Hematopoietic multipotent progenitor cell (in vitro differentiated cells): ENCODE data around the gene PLA2G4F. TPM values are rescaled to one million over a fixed set of nuclear protein-coding genes. Genes with fewer than 3 reads are reported as not detected.

Experiments
- DNase-seq, 3 donors: peaks; one replicate each; pipeline ENCODE4 v3.0.0-alpha.2; 2011 to 2015; ENCODE audit warnings: low read depth in 2 of 3, low spot score in 2 of 3
- total RNA-seq: library from RNA; depleted of rRNA; stranded (reverse); fragments of >200 nt; gene quantifications from one replicate; pipeline ENCODE4 v1.2.3, GENCODE V29; 2012

Gene PLA2G4F
- total RNA-seq, 1 donor, result not detected

DNA sequence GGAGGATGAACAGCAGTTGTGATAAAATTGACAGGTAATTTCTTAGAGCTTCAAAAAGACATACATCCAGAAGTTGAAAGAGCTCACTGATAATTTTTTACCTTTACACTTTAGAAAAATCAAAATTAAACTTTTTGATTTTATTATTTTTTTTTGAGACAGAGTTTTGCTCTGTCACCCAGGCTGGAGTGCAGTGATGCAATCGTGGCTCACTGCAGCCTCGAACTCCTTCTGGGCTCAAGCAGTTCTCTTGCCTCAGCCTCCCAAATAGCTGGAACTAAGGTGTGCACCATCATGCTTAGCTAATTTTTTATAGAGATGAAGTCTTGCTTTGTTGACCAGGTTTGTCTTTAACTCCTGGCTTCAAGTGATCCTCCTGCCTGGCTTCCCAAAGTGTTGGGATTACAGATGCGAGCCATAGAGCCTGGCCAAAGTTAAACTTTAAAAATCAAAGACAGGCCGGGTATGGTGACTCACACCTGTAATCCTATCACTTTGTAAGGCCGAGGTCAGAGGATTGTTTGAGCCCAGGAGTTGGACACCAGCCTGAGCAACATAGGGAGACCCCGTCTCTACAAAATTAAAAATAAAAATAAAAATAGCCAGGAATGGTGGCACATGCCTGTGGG is 21.7 kb downstream of the PLA2G4F start:
- DNase-seq, result no peak

DNA sequence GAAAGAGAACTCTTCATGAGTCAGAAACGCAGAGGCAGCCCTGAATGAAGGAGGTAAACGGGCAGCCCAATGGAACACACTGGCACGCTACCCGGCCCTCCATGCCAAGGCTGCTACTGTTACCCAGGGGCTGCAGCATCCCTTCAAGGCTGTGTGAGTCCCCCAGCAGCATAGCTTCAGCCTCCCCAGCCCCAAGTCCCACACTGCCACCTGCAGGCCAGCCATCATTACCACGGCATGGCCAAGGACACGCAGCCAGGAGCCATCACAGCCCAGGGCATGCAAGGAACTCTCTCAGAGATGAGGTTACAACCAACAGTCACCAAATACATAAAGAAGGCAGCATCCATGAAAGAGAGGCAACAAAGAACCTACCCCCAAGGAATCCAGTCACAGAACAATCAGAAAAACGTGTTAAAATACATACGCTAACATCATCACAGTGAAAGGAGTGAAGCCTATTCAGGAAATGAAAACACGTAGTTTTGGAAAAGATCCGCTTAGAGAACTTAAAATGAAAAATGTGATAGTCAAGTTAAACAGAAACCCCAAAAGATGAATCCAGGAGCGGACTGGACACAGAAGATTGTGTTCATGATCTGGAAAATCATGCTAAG is 22.4 kb downstream of the PLA2G4F start:
- DNase-seq, result peak in 2 of 3 donors; percentile 55 to 79

DNA sequence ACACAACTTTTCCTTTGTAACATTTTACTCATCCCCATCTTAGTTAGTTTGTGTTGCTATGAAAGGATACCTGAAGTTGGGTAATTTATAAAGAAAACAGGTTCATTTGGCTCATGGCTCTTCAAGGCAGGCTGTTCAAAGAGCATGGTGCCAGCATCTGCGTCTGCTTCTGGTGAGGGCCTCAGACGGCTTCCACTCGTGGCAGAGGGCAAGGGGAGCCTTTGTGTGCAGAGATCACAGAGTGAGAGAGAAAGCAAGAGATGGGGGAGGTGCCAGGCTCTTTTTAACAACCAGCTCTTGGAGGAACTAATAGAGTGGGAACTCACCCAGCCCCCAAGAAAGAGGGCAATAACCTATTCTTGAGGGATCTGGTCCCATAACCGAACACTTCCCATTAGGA is 23.1 kb downstream of the PLA2G4F start:
- no peak for DNase-seq

DNA sequence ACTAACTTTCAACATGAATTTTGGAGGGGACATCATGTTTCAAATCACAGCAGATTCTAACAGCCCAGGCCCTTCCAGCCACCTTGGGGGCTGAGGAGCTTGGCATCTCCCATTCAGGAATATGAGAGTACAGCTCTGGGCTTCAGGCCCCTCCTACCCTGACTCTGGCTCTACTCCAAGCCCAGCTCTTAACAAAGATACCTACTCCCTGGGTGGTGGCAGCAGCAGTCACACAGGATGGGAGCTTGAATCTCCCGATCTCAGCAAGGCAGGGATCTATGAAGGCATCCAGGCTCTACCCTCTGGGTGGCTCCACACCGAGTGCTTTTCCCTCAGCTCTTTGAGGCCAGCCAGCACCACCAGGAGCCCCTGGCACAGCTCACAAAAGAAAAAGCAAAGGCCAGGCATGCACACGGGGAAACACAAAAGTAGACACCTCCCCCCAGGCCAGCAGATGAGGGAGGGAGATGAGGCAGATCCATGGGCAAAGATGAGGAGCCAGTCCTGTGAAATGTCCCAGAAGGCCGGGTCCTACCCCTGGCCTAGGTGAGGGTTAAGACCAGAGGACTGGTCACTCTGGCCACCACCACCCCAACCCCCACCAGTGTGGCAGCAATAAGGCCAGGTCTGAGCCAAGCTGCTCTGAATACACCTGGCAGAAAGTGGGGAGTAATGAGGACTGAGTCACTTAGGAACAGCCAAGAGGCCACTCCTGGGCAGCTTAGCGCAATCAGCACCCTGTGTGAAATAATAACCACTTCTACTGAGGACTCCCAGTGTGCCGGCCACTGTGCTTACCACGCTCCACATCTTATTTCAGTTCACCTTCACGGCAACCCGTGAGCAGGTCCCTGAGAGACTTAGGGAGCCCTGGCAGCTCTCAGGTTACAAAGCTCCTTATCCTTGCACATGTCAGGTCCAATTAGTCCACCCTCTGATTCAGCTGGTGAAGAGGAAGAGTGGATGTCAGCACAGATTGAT is 24.3 kb downstream of the PLA2G4F start:
- no peak for DNase-seq

DNA sequence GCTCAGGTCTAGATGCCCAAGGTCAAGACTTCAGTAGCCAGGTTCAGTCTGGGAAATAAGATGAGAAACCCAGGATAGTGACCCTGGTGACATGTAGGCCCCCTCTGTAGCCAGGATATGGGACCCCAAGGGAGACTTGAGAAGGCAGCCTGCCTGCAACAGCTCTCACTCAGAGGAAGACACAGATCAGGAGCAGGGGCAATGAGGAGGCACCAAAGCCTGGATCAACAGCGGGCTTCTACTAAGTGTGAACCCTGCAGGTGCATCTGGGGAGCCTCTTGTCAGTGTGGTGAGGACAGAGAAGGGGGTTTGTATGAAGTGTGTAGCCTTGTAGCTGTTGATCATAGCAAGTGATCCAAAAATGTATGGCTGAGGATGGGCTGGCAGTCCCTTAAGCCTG is 25.4 kb downstream of the PLA2G4F start:
- DNase-seq, result no peak

DNA sequence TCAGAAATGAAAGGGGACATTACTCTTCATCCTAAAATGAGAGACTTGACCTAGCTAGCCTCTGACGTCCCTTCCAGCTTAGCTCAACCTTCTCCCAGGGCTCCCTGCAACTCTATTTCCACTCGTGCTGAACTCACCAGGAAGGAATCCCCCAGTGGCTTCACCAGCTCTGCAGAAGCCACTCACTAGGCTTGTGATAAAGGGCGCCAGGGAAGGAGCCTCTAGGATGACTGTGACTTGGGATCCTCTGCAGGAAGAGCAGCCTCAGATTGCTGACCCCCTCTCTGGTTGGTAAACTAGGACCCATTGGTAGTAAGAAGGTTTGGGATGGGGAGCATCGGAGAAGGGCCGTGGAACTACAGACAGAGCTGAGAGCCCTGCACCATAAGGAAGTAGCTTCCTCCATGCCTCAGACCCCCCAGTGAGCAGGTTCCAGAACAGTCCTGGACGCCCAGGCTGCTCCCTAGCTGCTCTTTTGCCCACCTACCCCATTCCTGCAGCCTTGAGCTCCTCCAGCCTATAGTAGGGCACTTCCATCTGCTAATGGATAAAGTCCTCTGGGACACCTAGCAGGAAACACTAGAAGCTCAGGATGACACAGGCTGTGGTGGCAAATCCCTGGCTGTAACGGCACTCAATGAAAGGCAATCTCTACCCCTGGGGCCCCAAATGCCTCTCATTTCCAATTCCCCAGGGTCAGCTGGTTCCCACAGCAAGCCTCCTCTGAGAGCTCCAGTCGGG is 26.0 kb downstream of the PLA2G4F start:
- no peak for DNase-seq

DNA sequence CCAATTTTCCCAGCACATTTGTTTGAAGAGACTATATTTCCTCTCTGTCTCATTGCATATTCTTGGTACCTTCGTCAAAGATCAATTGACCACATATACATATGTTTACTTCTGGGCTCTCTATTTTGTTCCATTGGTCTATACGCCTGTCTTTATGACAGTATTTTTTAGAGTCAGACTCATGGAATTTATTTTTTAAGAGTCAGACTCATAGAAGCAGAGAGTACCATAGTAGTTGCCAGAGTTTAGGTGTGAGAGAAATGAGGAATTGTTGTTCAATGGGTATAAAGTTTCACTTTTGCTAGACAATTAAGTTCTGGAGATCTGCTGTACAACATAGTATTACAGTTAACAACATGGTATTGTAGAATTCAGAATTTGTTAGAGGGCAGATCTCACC is 27.1 kb downstream of the PLA2G4F start:
- DNase-seq, result no peak

DNA sequence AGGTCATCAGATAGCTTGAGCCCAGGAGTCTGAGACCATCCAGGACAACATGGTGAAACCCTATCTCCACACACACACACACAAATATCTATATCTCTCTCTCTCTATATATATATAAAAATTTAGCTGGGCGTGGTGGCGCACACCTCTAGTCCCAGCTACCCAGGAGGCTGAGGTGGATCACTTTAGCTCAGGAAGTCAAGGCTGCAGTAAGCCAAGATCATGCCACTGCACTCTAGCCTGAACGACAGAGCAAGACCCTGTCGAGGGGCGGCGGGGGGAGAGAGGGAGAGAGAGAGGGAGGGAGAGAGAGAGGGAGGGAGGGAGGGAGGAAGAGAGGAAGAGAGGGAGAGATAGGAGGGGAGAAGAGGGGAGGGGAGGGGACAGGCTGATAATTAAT is 28.0 kb downstream of the PLA2G4F start:
- DNase-seq, result no peak

DNA sequence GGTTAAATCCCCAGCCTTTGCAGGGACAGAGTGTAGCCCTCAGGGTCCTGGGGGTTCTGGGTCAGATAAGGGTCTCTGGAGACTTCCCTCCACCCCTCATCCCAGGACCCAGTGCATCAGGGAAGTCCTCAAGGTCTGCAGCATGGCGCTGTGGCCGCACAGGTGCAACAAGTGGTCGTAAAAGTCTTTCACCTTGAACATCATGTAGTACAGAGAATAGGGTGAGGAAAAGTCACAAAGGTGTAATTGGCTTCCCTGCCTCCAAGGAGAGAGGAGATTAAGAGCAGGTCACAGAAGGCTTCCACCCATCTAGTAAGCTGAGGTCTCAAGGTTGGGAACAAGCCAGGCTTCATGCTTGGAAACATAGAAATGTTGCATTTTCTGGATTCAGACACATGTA is 32.9 kb downstream of the PLA2G4F start:
- DNase-seq, result no peak

DNA sequence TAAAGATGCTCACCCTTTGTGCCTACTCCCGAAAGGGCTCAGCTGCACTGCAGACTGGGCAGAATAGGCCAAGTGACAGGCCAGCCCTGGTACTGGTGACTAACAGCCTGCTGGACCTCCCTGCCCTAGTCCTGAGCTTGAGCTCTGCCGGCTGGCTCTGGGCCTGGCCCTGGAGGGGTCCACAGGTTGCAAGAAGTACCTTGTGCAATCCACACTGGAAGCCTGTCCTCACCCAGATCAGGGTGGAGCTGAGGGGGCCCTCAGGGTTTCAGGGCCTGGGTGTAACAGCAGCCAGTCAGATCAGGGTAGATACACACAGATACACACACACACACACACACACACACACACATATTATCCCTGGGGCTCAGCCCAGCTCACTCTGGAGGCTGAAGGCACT is 34.8 kb downstream of the PLA2G4F start:
- DNase-seq, result no peak

DNA sequence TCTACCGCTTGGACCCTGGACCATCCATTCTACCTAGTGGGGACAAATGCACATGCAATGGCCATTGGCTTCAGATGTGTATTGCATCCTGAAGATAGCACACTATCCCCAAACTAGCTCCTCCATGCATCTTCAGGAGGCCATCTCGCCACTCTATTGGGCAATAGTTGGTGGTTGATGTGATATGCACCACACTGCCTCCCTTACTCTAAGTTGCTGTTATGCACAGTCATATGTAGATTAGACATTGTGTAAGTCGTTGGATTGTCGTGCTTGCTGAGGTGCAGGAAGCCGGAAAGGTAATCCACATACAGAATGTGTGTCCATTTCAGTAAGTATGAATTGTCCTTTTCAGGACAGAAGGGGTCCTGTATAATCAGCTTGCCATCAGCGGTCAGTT is 35.4 kb downstream of the PLA2G4F start:
- no peak for DNase-seq

DNA sequence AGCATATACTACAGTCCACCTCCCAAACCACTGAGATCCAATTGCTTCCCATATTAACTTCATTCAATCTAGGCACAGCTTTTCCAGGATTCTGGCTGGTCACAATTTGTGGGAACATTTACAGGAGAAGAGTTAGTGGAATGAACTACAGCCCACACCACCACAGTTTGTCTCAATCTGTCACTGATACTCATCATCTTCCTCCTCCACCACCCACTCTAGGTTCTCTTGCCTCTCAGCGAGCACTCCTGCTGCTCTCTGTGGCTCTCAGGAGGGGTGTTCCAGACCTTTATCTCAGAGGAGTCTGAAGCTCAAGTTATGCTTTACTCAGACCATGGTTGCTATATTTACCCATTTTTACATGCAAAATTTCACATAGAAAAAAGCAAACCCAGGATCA is 36.2 kb downstream of the PLA2G4F start:
- DNase-seq, result no peak

DNA sequence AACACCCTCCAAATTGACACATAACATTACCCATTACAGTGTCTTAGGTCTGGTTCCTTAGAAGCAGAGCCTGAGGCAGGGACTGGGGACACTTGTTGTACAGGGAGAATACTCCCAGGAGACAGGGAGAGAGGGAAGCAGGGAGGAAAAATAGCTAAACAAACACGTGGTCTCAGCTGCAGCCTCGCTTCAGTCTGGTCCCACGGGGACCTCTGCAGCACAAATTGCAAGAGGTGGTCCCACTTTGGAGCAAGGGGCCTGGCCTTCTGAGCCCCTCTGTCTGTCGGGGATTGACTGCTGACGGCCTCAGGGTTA is 37.0 kb downstream of the PLA2G4F start:
- DNase-seq, result no peak

DNA sequence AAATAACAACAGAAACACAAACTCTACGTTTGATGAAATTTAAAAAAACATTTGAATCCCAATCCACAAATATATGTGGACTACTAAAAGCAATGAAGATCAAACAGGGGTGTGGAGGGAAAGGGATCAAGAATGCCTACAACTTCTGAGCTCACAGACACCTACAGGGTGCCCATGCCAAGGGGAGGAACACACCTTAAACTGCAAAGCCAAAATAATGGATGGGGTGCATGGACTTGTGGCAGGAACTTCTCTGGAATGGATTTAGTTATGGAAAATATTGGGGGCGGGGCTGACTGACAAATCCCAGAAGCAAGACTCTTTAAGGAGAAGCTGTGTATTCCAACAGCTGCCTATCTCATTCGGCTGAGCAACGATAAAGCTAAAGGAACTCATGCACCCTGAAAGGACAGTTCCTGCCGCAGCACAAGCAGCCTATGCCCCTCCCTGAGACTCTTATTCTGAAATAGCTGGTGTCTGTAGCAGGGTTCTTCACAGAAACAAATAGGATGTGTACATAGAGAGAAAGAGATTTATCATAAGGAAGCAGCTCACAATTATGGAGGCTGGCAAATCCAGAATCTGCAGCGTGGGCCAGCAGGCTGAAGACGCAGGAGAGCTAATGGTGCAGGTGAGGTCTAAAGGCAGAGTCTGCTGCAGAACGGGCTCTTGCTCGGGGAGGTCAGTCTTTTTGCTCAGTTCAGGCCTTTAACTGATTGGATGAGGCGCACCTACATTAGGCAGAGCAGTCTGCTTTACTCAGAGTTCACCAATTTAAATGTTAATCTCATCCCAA is 37.6 kb downstream of the PLA2G4F start:
- peak in 1 of 3 donors; percentile 35 for DNase-seq

DNA sequence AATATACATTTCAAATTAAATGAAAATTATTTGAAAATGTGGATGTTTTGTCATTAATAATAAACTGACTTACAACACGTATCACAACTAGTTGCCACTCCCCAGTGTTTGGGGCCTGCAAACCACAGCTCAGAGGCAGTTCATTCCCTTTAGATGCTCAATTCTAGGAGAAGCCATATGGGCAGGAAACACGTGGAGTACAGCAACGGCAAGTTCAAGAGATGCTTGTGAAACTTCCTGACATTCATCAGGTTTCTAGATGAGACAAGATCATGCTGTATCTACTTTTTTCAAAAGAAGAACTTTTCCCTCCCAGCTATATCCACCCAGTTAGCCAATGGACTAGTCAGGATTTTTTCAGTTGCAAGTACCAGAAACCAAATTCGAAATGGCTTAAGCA is 44.5 kb downstream of the PLA2G4F start:
- no peak for DNase-seq

DNA sequence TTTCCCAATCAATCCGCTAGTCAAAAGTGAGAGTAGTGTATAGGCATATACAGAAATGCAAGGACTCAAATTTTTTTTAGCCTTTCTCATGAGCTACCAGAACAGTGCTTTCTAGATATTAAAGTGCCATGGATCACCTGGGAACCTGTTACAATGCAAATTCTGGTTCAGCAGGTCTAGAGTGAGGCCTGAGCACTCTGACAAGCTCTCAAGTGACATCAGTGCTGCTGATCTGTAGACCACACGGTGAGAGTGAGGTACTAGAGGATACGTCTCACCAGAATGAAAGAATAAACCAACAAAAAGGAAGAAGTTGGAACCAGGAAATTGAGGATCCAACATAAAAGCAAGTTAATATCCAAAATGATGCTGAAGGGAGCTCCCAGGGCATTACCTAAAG is 46.1 kb downstream of the PLA2G4F start:
- DNase-seq, result no peak

DNA sequence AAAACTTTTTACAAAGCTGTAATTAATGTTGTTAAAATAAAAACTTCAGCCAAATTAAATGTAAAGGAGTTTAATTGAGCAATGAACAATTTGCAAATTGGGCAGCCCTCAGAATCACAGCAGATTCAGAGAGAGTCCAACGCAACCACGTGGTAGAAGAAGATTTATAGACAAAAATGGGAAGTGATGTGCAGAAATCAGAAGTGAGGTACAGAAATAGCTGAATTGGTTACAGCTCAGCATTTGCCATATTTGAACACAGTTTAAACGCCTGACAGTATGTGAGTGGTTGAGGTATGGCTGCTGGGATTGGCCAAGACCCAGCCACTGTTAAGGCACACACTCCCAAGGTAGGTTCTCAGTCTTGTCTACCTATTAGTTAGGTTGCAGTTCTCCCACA is 47.6 kb downstream of the PLA2G4F start:
- peak in 1 of 3 donors; percentile 31 for DNase-seq

DNA sequence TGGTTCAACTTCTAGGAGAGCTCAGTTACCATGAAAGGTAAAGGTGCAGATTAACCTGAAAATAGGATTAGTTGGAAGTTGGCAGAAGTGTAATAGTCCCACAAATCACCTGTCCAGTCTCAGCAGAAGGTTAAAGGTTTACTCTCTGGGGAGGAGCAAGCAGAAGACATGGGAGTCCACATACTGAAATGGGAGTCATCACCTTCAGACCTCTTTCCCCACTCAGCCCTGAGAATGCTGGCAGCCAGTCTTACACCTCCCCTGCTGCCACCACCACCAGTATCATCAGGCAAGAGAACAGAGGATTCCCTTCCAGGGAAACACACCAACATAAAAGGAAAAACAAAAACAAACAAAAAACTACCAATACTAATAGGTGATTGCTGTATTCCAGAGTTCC is 48.2 kb downstream of the PLA2G4F start:
- no peak for DNase-seq

DNA sequence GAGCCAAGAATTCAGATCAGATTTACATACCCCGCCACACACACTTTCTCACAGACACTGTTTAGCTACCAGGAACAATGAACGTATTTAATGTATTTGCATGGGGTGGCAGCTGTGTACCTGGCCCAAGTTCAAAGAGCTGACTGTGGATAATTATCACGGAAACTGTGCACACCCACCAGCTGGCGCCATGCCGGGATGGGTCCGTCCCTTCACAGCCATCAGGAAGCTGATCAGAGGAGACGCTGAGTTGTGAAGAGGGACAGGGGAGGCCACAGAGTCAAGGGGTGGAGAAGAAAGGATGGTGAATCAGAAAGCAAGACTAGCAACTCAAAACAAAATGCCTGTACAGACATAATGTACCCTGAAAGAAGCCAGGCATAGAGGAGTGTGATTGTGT is 49.0 kb downstream of the PLA2G4F start:
- no peak for DNase-seq

DNA sequence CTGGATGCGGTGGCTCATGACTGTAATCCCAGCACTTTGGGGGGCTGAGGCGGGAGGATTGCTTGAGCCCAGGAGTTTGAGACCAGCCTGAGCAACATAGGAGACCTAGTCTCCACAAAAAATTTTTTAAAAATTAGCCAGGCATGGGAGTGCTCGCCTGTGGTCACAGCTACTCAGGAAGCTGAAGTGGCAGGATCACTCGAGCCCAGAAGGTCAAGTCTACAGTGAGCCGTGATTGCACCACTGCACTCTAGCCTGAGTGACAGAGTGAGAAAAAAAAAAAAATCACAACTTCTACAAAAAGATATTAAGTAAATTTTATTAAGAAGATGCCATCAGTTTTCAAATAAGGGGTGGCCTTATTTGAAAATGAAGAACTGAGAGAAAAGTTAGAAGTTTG is 50.1 kb downstream of the PLA2G4F start:
- DNase-seq, result no peak
